SKM-1 treated with dmso at 0.1 percent for 144 hours (cell line): Measurements from ENCODE around the gene ZBTB39.
"Not testable (repeated sequence)": the region's sequence is repeated elsewhere in the genome, so short reads cannot be mapped to it uniquely, and the experiment has no call there.

Experiments
- DNase-seq: peaks from one replicate; lab custom pipeline; 2025; ENCODE audit not compliant: unreplicated experiment; lab: John Stamatoyannopoulos, UW

Gene ZBTB39

GRCh38 chr12:56980941-56981530 lies 25.3 kb downstream of the ZBTB39 start:
- DNase-seq = no peak

- no peak for DNase-seq
Measured at GRCh38 chr12:56980268-56980667, 26.1 kb downstream of the ZBTB39 start.

DNA sequence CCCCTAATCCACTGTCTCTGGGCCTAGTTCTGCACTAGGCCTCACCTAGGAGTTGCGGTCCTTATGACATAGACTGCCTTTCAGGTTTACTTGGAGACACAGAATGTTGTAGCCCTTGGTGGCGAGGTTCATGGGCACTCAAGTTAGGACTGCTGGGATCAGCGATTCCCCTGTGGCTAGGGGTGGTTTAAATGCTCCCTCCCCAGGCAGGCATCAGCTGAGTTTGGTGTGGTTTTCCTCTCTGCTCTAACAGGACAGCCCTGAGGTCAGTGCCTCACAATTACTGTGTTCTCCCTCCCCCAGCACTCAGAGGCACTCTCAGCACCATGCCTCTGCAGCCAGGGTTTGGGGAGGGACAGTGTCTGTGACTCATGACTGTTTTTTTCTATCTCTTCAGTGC lies 26.7 kb downstream of the ZBTB39 start:
- no peak for DNase-seq

- no peak for DNase-seq
Measured at GRCh38 chr12:56978397-56979138, 27.8 kb downstream of the ZBTB39 start.

GRCh38 chr12:56977361-56977760 lies 29.0 kb downstream of the ZBTB39 start:
- not testable (repeated sequence) for DNase-seq

DNA sequence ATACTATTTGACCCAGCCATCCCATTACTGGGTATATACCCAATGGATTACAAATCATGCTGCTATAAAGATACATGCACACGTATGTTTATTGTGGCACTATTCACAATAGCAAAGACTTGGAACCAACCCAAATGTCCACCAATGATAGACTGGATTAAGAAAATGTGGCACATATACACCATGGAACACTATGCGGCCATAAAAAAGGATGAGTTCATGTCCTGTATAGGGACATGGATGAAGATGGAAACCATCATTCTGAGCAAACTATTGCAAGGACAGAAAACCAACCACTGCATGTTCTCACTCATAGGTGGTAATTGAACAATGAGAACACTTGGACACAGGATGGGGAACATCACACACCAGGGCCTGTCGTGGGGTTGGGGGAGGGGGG lies 32.1 kb downstream of the ZBTB39 start:
- DNase-seq = not testable (repeated sequence)

- not testable (repeated sequence) for DNase-seq
Measured at GRCh38 chr12:56968910-56969309, 37.4 kb downstream of the ZBTB39 start.

DNA sequence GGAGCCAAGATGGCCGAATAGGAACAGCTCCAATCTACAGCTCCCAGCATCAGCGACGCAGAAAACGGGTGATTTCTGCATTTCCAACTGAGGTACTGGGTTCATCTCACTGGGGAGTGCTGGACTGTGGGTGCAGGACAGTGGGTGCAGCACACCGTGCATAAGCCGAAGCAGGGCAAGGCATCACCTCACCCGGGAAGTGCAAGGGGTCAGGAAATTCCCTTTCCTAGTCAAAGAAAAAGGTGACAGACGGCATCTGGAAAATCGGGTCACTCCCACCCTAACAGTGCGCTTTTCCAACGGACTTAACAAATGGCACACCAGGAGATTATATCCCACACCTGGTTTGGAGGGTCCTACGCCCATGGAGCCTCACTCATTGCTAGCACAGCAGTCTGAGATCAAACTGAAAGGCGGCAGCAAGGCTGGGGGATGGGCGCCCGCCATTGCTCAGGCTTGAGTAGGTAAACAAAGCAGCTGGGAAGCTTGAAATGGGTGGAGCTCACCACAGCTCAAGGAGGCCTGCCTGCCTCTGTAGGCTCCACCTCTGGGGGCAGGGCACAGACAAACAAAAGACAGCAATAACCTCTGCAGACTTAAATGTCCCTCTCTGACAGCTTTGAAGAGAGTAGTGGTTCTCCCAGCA lies 40.2 kb downstream of the ZBTB39 start:
- not testable (repeated sequence) for DNase-seq

DNA sequence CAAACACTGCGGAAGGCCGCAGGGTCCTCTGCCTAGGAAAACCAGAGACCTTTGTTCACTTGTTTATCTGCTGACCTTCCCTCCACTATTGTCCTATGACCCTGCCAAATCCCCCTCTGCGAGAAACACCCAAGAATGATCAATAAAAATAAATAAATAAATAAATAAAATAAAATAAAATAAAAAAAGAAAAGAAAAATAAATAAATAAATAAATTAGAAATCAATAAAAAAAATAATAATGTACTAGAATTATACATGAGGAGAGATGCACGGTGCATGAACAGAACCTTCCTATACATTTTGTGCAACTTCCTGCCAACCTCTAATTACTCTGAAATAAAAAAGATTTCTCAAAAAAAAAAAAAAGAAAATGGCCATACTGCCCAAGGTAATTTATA lies 41.2 kb downstream of the ZBTB39 start:
- not testable (repeated sequence) for DNase-seq

- not testable (repeated sequence) for DNase-seq
Measured at GRCh38 chr12:56963557-56963956, 42.8 kb downstream of the ZBTB39 start.

GRCh38 chr12:56962247-56962646 lies 44.1 kb downstream of the ZBTB39 start:
- not testable (repeated sequence) for DNase-seq

DNA sequence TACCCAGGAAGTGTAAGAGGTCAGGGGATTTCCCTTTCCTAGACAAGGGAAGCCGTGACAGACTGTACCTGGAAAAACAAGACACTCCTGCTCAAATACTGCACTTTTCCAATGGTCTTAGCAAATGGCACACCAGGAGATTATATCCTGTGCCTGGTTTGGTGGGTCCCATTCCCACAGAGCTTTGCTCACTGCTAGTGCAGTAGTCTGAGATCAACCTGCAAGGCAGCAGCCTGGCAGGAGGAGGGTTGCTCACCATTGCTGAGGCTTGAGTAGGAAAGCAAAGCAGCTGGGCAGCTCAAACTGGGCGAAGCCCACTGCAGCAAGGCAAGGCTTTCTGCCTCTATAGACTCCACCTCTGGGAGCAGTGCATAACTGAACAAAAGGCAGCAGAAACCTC lies 47.9 kb downstream of the ZBTB39 start:
- DNase-seq = no peak

GRCh38 chr12:56957229-56958052 lies 48.9 kb downstream of the ZBTB39 start, which contains the start of gene RDH16:
TSS of gene RDH16 (minus strand) at chr12:56957608. CDS start at chr12:56957462, 146 bp downstream.
- no peak for DNase-seq

GRCh38 chr12:56955631-56956256 lies 50.6 kb downstream of the ZBTB39 start:
- DNase-seq = no peak

- no peak for DNase-seq
Measured at GRCh38 chr12:56954958-56955355, 51.4 kb downstream of the ZBTB39 start.

DNA sequence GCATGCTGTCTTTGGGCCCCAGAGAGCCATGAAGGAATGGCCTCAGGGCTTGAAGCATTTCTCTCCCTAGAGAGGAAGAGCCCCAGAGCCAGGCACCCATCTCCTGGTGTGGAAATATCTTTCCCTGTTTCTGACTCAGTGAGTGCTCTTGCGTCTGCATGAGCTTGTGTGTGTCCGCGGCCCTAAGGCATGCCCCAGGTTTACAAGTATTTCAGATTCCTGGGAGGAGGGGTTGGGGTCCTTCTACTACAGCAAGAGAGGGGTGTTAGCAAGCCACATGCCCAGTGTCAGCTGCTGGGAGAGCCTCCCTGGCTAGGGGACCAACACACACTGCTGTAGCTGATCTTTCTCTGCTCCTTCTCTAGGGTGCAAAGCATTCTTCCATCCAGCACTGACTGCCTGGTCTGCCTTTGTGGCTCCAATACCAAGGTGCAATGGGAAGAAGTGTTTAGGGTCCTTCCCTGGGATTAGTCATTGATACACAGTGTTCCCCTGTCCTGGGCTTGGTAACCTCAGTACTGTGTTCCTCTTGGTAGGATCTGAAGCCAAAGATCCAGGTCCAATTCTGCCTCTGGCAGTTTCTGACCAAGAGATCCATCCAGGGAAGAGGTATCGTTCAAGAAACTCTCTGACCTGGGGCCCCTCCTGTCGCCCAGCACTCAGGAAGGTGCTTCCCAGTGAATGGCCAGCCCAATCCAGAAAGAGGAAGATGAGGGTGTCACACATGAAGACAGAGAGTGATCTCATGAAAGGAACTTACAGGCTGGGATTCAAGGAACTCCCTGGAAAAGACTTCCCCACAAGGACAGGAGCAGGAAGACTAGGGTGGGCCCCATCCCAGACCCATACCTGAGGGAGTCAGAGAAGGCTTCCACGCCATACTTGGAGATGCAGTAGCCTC lies 52.0 kb downstream of the ZBTB39 start:
- no peak for DNase-seq

- no peak for DNase-seq
Measured at GRCh38 chr12:56953314-56953713, 53.0 kb downstream of the ZBTB39 start.

GRCh38 chr12:56951582-56952339 lies 54.6 kb downstream of the ZBTB39 start:
- DNase-seq = no peak

- DNase-seq = no peak
Measured at GRCh38 chr12:56948881-56949280, 57.5 kb downstream of the ZBTB39 start.
